CD4-positive, alpha-beta memory T cell (primary cell): Measurements from ENCODE around the gene ADPRHL1. TPM values are rescaled to one million over a fixed set of nuclear protein-coding genes. Genes with fewer than 3 reads are reported as not detected.
A peak's percentile ranks its signal among the peaks of the same experiment; 100 is the strongest.

Source experiments
- CTCF ChIA-PET: fragments of 350-600 bp; sonication (Branson Sonifier 250); formaldehyde crosslinking; loops from one replicate; lab custom pipeline; 2021; ENCODE audit warnings: inconsistent platforms; ENCODE audit not compliant: partially characterized antibody; lab: Charles Lee
- POLR2A ChIA-PET: fragments of 350-600 bp; sonication (Branson Sonifier 250); formaldehyde crosslinking; loops from one replicate; lab custom pipeline; 2021; ENCODE audit not compliant: partially characterized antibody; lab: Charles Lee
- DNase-seq, 5 donors: peaks; one replicate each; pipeline versions ENCODE4 v3.0.0 to v3.0.0-alpha.2; 2020 to 2022; ENCODE audit warnings: mixed read lengths in 1 of 5
- H3K27ac ChIP-seq: one replicate; pipeline ENCODE4 v1.7.0; 2013; ENCODE audit warnings: low read depth, low read length
- H3K27me3 ChIP-seq: 2 replicates; pipeline ENCODE4 v1.7.0; 2013; ENCODE audit warnings: mild to moderate bottlenecking, low read length, moderate library complexity; ENCODE audit not compliant: insufficient read depth
- H3K36me3 ChIP-seq: 2 replicates; pipeline ENCODE4 v1.7.0; 2013; ENCODE audit warnings: mild to moderate bottlenecking, low read length, moderate library complexity; ENCODE audit not compliant: insufficient read depth
- H3K4me1 ChIP-seq: 2 replicates; pipeline ENCODE4 v1.7.0; 2013; ENCODE audit warnings: mild to moderate bottlenecking, low read length, moderate library complexity; ENCODE audit not compliant: insufficient read depth
- H3K4me3 ChIP-seq, 2 donors: one replicate each; pipeline ENCODE4 v1.7.0; 2013; ENCODE audit warnings: low read length in 2 of 2, mild to moderate bottlenecking in 1 of 2
- H3K9me3 ChIP-seq, 2 donors: one replicate each; pipeline ENCODE4 v1.7.0; 2013; ENCODE audit warnings: low read length in 2 of 2, control low read depth in 1 of 2; ENCODE audit not compliant: control insufficient read depth in 1 of 2
- H3K27ac Mint-ChIP-seq, 7 donors: one replicate each; pipeline ENCODE4 v1.8.0; 2020 to 2021; ENCODE audit warnings: mixed read lengths in 7 of 7, mild to moderate bottlenecking in 6 of 7, inconsistent platforms in 3 of 7, moderate library complexity in 3 of 7
- H3K27me3 Mint-ChIP-seq, 2 donors: one replicate each; pipeline ENCODE4 v1.8.0; 2020 to 2021; ENCODE audit warnings: mixed read lengths in 2 of 2
- H3K36me3 Mint-ChIP-seq, 2 donors: one replicate each; pipeline ENCODE4 v1.8.0; 2020 to 2021; ENCODE audit warnings: mixed read lengths in 2 of 2, inconsistent platforms in 1 of 2, mild to moderate bottlenecking in 1 of 2
- H3K4me1 Mint-ChIP-seq, 4 donors: one replicate each; pipeline ENCODE4 v1.8.0; 2020 to 2021; ENCODE audit warnings: mixed read lengths in 4 of 4, mild to moderate bottlenecking in 1 of 4
- H3K4me3 Mint-ChIP-seq, 8 donors: one replicate each; pipeline ENCODE4 v1.8.0; 2020 to 2021; ENCODE audit warnings: mixed read lengths in 8 of 8, mild to moderate bottlenecking in 7 of 8, moderate library complexity in 6 of 8, inconsistent platforms in 3 of 8
- H3K9me3 Mint-ChIP-seq, 8 donors: one replicate each; pipeline ENCODE4 v1.8.0; 2020 to 2021; ENCODE audit warnings: mixed read lengths in 8 of 8, mild to moderate bottlenecking in 5 of 8, inconsistent platforms in 3 of 8, moderate library complexity in 1 of 8
- intact Hi-C: fragments of 100-400 bp; cut with micrococcal nuclease; formaldehyde crosslinking; loops from one replicate; pipeline ENCODE4 v1.15.1; 2023
- polyA plus RNA-seq, 2 donors: library from polyadenylated mRNA; unstranded; fragments of 300-500 nt; fragmentation: Illumina TruSeq; gene quantifications; one replicate each; pipeline ENCODE4 v1.2.3, GENCODE V29; 2021
- total RNA-seq, 2 experiments: library from RNA; stranded (reverse); gene quantifications; one replicate each; pipeline ENCODE4 v1.2.3, GENCODE V29; 2021

ADPRHL1 gene
- total and polyA plus RNA-seq, 4 experiments from 2014 or later: 0.09 to 1.5 (median 1.3) TPM; not detected in 1

DNA sequence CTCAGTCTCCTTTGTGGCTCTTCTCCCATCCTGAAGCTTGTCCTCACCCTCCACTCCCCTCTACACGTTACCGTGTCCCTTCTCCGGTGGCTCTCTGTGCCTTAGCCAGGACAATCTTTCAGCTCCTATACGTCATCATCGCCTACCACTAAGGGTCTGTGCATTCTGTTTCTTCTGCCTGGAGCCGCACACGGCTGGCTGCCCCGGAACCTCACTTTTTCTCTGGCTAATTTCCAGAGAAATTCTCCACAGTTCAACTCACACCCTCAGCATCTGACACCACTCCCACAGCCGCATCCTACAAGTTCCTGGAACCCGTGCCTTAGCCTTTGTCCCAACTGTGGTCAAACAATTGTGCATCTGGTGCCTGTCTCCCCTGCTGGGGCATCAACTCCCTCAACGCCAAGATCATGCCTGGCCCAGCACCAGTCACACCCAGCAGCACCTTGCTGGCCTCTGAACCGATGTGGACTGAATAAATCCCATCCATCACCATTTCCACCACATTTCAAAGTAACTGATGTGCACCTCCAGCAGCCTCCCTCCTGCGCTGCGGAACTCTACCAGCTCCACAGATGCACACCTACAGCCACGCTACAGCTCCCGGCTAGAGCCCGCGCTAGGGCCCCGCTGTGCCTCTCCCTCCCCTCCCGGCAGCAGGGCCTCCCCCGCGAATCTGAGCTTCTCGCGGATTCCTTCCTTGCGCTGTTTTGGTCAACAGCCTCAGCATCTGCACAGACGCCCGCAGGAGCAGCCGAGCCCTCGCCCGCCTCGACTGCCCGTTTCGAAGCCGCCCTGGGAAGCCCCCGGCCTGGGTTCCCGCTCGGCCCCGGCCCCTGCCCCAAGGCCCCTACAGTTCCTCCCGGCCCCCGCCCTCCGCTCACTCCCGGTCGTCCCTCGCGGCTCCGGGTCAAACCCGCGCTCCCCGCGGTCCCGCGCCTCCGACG, 36.5 kb upstream of the ADPRHL1 start:
- H3K4me1 Mint-ChIP-seq: peaks cover 28 to 70% (median 53%) of the 10 kb centered on the region in 4 donors
- POLR2A ChIA-PET: interaction anchor here (0.6 to 1.9 kb wide), 6 partner anchors 9 to 280 kb away, joined by 3 to 5 read pairs (median 4); partner anchors contain the start of gene CUL4A

GRCh38 chr13:113489171-113489548, 35.9 kb upstream of the ADPRHL1 start:
- no peaks in the 10 kb centered on the region for H3K9me3 Mint-ChIP-seq
- no peak overlapping the region for H3K4me3 ChIP-seq

More for the DNA sequence above, 36.5 kb upstream of the ADPRHL1 start:
- Histone ChIP-seq H3K27ac (peak overlapping the region; percentile 57), H3K27me3 (no peaks in the 10 kb centered on the region), H3K4me3 (peak overlapping the region in 1 of 2 donors; percentile 65), H3K9me3 (no peaks in the 10 kb centered on the region), H3K4me1 (peaks cover 40% of the 10 kb centered on the region), H3K36me3 (no peaks in the 10 kb centered on the region)
- intact Hi-C loops: loop anchor here (2.0 kb wide), 1 partner anchor 193 kb away; the partner anchor contains the start of gene LAMP1
- CTCF ChIA-PET: no interaction called here
- peak overlapping the region; percentile 78 to 94 (median 92) for H3K27ac Mint-ChIP-seq
- peak; percentile 17 to 47 (median 27) for DNase-seq
- peak overlapping the region; percentile 88 to 95 (median 92) for H3K4me3 Mint-ChIP-seq
- no peaks in the 10 kb centered on the region for H3K9me3 Mint-ChIP-seq
- H3K36me3 Mint-ChIP-seq: peaks cover 0 to 6% of the 10 kb centered on the region in 2 donors
- no peaks in the 10 kb centered on the region for H3K27me3 Mint-ChIP-seq

DNA sequence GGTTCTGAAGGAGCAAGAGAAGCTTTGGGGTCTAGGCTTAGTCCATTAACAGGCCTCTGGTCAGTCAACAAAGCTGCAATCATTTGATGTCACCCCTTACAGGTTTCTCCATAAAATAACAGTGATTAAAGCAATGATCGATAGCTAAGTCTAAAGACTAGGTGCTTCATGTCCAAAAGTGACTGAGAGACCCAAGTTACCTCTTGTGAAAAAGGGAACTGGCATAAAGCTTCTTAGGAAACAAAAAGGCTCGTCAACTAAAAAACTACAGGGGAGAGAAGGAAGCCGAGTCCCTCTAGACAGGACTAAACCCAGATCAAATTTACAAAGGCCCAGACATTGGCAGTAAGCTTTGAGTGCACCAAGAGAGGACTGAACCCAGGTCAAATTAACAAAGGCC, 35.0 kb upstream of the ADPRHL1 start:
- DNase-seq: no peak
- Histone ChIP-seq H3K27ac (no peak overlapping the region), H3K36me3 (no peaks in the 10 kb centered on the region), H3K4me3 (no peak overlapping the region), H3K27me3 (no peaks in the 10 kb centered on the region), H3K4me1 (peaks cover 33% of the 10 kb centered on the region), H3K9me3 (no peaks in the 10 kb centered on the region)
- Mint-ChIP-seq H3K36me3 (peaks cover under 1 to 7% of the 10 kb centered on the region in 2 donors), H3K4me1 (peaks cover 24 to 59% (median 43%) of the 10 kb centered on the region in 4 donors), H3K27ac (no peak overlapping the region), H3K4me3 (peak overlapping the region; percentile 17 to 95 (median 49)), H3K9me3 (no peaks in the 10 kb centered on the region), H3K27me3 (no peaks in the 10 kb centered on the region)
- ChIA-PET POLR2A (no interaction called here), CTCF (interaction anchor here (2.2 kb wide), 1 partner anchor 9 kb away, joined by 8 read pairs; no protein-coding TSS in a partner anchor)
- intact Hi-C loops: no loop called here

More at GRCh38 chr13:113489171-113489548, 35.9 kb upstream of the ADPRHL1 start:
- Histone ChIP-seq H3K27ac (no peak overlapping the region), H3K36me3 (no peaks in the 10 kb centered on the region), H3K9me3 (no peaks in the 10 kb centered on the region), H3K27me3 (no peaks in the 10 kb centered on the region), H3K4me1 (peaks cover 40% of the 10 kb centered on the region)
- peaks cover 26 to 65% (median 50%) of the 10 kb centered on the region in 4 donors for H3K4me1 Mint-ChIP-seq
- intact Hi-C loops: no loop called here
- H3K4me3 Mint-ChIP-seq: peak overlapping the region; percentile 75 to 95 (median 90)
- no peaks in the 10 kb centered on the region for H3K27me3 Mint-ChIP-seq
- no peak for DNase-seq
- ChIA-PET POLR2A (interaction anchor here (1.2 to 1.9 kb wide), 2 partner anchors 9 to 11 kb away, joined by 3 to 5 read pairs; no protein-coding TSS in a partner anchor), CTCF (interaction anchor here (2.2 kb wide), 1 partner anchor 8 kb away, joined by 8 read pairs; no protein-coding TSS in a partner anchor)
- H3K36me3 Mint-ChIP-seq: peaks cover 0 to 5% of the 10 kb centered on the region in 2 donors
- peak overlapping the region in 4 of 7 donors; percentile 8 to 92 (median 81) for H3K27ac Mint-ChIP-seq

DNA sequence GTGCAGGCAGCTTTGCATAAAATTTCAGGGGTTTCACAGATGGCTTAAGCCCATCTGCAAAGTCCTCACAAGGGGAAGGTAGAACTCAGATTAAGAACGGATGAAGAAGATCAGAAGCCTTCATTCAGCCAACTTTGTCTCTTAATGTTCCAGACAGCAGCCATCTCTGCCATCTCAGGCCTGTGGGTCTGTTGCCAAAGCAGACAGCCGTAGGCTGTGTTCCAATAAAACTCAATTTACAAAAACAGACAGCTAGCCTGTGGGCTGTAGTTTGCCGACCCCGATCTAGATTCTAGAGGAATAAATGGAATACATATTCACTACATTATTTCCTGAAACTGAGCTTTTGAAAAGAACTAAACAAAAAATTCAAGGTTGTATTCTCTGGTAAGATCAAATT, 33.4 kb upstream of the ADPRHL1 start:
- H3K9me3 Mint-ChIP-seq: no peaks in the 10 kb centered on the region
- DNase-seq: no peak
- POLR2A ChIA-PET: no interaction called here
- no peaks in the 10 kb centered on the region for H3K27me3 ChIP-seq
- no peaks in the 10 kb centered on the region for H3K36me3 ChIP-seq
- no peak overlapping the region for H3K4me3 ChIP-seq
- H3K27ac Mint-ChIP-seq: no peak overlapping the region
- peaks cover 21% of the 10 kb centered on the region for H3K4me1 ChIP-seq
- intact Hi-C loops: no loop called here
- no peaks in the 10 kb centered on the region for H3K27me3 Mint-ChIP-seq
- peaks cover 21 to 53% (median 38%) of the 10 kb centered on the region in 4 donors for H3K4me1 Mint-ChIP-seq
- CTCF ChIA-PET: interaction anchor here (1.2 to 2.2 kb wide), 2 partner anchors 11 to 29 kb away, joined by 4 to 8 read pairs; no protein-coding TSS in a partner anchor
- H3K36me3 Mint-ChIP-seq: peaks cover 4 to 9% of the 10 kb centered on the region in 2 donors
- H3K27ac ChIP-seq: no peak overlapping the region
- H3K9me3 ChIP-seq: no peaks in the 10 kb centered on the region
- no peak overlapping the region for H3K4me3 Mint-ChIP-seq

- no peaks in the 10 kb centered on the region for H3K9me3 Mint-ChIP-seq
- no peak for DNase-seq
- H3K27ac Mint-ChIP-seq: no peak overlapping the region
- H3K27ac ChIP-seq: no peak overlapping the region
- H3K9me3 ChIP-seq: no peaks in the 10 kb centered on the region
- H3K4me1 Mint-ChIP-seq: peaks cover 21 to 50% (median 35%) of the 10 kb centered on the region in 4 donors
- ChIA-PET POLR2A (interaction anchor here (0.5 kb wide), 1 partner anchor 11 kb away, joined by 3 read pairs; no protein-coding TSS in a partner anchor), CTCF (no interaction called here)
- H3K4me3 Mint-ChIP-seq: no peak overlapping the region
- H3K36me3 ChIP-seq: no peaks in the 10 kb centered on the region
- peaks cover 16% of the 10 kb centered on the region for H3K4me1 ChIP-seq
- no peaks in the 10 kb centered on the region for H3K27me3 Mint-ChIP-seq
- H3K4me3 ChIP-seq: no peak overlapping the region
- intact Hi-C loops: no loop called here
- H3K27me3 ChIP-seq: no peaks in the 10 kb centered on the region
- peaks cover 4 to 10% of the 10 kb centered on the region in 2 donors for H3K36me3 Mint-ChIP-seq
Observed at GRCh38 chr13:113485545-113485944, 32.3 kb upstream of the ADPRHL1 start.

GRCh38 chr13:113483504-113484293, 30.4 kb upstream of the ADPRHL1 start:
- Histone ChIP-seq H3K27ac (no peak overlapping the region), H3K4me1 (peaks cover 3% of the 10 kb centered on the region), H3K36me3 (peaks cover 3% of the 10 kb centered on the region), H3K4me3 (no peak overlapping the region), H3K27me3 (no peaks in the 10 kb centered on the region), H3K9me3 (no peaks in the 10 kb centered on the region)
- Mint-ChIP-seq H3K9me3 (no peaks in the 10 kb centered on the region), H3K27ac (no peak overlapping the region), H3K4me1 (peaks cover 9 to 36% (median 21%) of the 10 kb centered on the region in 4 donors), H3K36me3 (peaks cover 15 to 17% of the 10 kb centered on the region in 2 donors), H3K4me3 (no peak overlapping the region), H3K27me3 (no peaks in the 10 kb centered on the region)
- no peak for DNase-seq
- ChIA-PET CTCF (no interaction called here), POLR2A (no interaction called here)
- intact Hi-C loops: no loop called here
